ENCODE data around the gene MEST.

MEST gene

GRCh38 chr7:130543487-130544010 is 51.7 kb downstream of the MEST start:
- Histone ChIP-seq H2AFZ (ENCODE audit: low read length) (no peak overlapping the region), H3K4me3 (ENCODE audit: low read depth, low read length, poor library complexity, severe bottlenecking) (no peak overlapping the region), H3K9me2 (ENCODE audit: low read depth, low read length) (no peaks in the 10 kb centered on the region), H3K27me3 (ENCODE audit: insufficient read depth, low read length) (no peaks in the 10 kb centered on the region), H3K4me2 (ENCODE audit: low read length) (no peak overlapping the region), H3K4me1 (ENCODE audit: insufficient read depth, low read length, severe bottlenecking) (no peaks in the 10 kb centered on the region), H3K9me3 (ENCODE audit: low read length) (peaks cover 4% of the 10 kb centered on the region; the same call in 1 of the 2 replicates), H3K36me3 (ENCODE audit: insufficient read depth, low read length) (peaks cover 24% of the 10 kb centered on the region), H3K27ac (ENCODE audit: low read depth, low read length, poor library complexity, severe bottlenecking) (no peak overlapping the region), H3F3A (ENCODE audit: insufficient read depth, low read length) (no peaks in the 10 kb centered on the region), H3K9ac (ENCODE audit: low read length) (no peak overlapping the region), H4K20me1 (ENCODE audit: insufficient read depth, low read length) (no peaks in the 10 kb centered on the region), H3K79me2 (ENCODE audit: insufficient read depth, low read length) (no peaks in the 10 kb centered on the region)
- no peak for TF ChIP-seq EZH2 (IDR thresholded peaks at IDR 0.05; ENCODE audit: borderline replicate concordance, low read length)
- TF ChIP-seq CTCF (IDR thresholded peaks at IDR 0.05; ENCODE audit: low read length): no peak

GRCh38 chr7:130544356-130544755 is 52.5 kb downstream of the MEST start:
- Histone ChIP-seq H3K36me3 (ENCODE audit: insufficient read depth, low read length) (peaks cover 21% of the 10 kb centered on the region; the same call in 1 of the 2 replicates), H3K9me3 (ENCODE audit: low read length) (no peaks in the 10 kb centered on the region), H2AFZ (ENCODE audit: low read length) (no peak overlapping the region), H3K4me3 (ENCODE audit: low read depth, low read length, poor library complexity, severe bottlenecking) (no peak overlapping the region), H3K27ac (ENCODE audit: low read depth, low read length, poor library complexity, severe bottlenecking) (no peak overlapping the region), H3K4me1 (ENCODE audit: insufficient read depth, low read length, severe bottlenecking) (no peaks in the 10 kb centered on the region), H3K9me2 (ENCODE audit: low read depth, low read length) (no peaks in the 10 kb centered on the region), H3F3A (ENCODE audit: insufficient read depth, low read length) (no peaks in the 10 kb centered on the region), H3K4me2 (ENCODE audit: low read length) (no peak overlapping the region), H3K27me3 (ENCODE audit: insufficient read depth, low read length) (no peaks in the 10 kb centered on the region), H4K20me1 (ENCODE audit: insufficient read depth, low read length) (no peaks in the 10 kb centered on the region), H3K9ac (ENCODE audit: low read length) (no peak overlapping the region), H3K79me2 (ENCODE audit: insufficient read depth, low read length) (no peaks in the 10 kb centered on the region)
- TF ChIP-seq EZH2 (IDR thresholded peaks at IDR 0.05; ENCODE audit: borderline replicate concordance, low read length) (no peak), CTCF (IDR thresholded peaks at IDR 0.05; ENCODE audit: low read length) (no peak)

- Histone ChIP-seq H3K4me2 (ENCODE audit: low read length) (no peak overlapping the region), H3K79me2 (ENCODE audit: insufficient read depth, low read length) (no peaks in the 10 kb centered on the region), H3K27me3 (ENCODE audit: insufficient read depth, low read length) (no peaks in the 10 kb centered on the region), H2AFZ (ENCODE audit: low read length) (no peak overlapping the region), H3K4me3 (ENCODE audit: low read depth, low read length, poor library complexity, severe bottlenecking) (no peak overlapping the region), H4K20me1 (ENCODE audit: insufficient read depth, low read length) (no peaks in the 10 kb centered on the region), H3K27ac (ENCODE audit: low read depth, low read length, poor library complexity, severe bottlenecking) (no peak overlapping the region), H3K4me1 (ENCODE audit: insufficient read depth, low read length, severe bottlenecking) (no peaks in the 10 kb centered on the region), H3K9ac (ENCODE audit: low read length) (no peak overlapping the region), H3F3A (ENCODE audit: insufficient read depth, low read length) (no peaks in the 10 kb centered on the region), H3K36me3 (ENCODE audit: insufficient read depth, low read length) (peaks cover 11% of the 10 kb centered on the region; the same call in 1 of the 2 replicates), H3K9me2 (ENCODE audit: low read depth, low read length) (no peaks in the 10 kb centered on the region), H3K9me3 (ENCODE audit: low read length) (0 out of 2 replicates have a peak, but pooled peaks cover 2% of the 10 kb centered on the region)
- TF ChIP-seq EZH2 (IDR thresholded peaks at IDR 0.05; ENCODE audit: borderline replicate concordance, low read length) (no peak), CTCF (IDR thresholded peaks at IDR 0.05; ENCODE audit: low read length) (no peak)
Measured at GRCh38 chr7:130553398-130554029, 61.6 kb downstream of the MEST start.
